SK-N-SH (cell line): ENCODE measurements around the gene FBXO4. TPM values are rescaled to one million over a fixed set of nuclear protein-coding genes. Genes with fewer than 3 reads are reported as not detected.

ENCODE experiments used
- CTCF ChIA-PET: fragments of 300-600, 350-600 bp; formaldehyde crosslinking; extraction: SDS; loops from one replicate; lab custom pipeline; 2021; lab: Yijun Ruan, JAX
- POLR2A ChIA-PET: fragments of 350-600 bp; sonication (Branson Sonifier 250); formaldehyde crosslinking; extraction: SDS; loops from one replicate; lab custom pipeline; 2020; ENCODE audit warnings: antibody characterized with exemption, inconsistent platforms; lab: Yijun Ruan, JAX
- DNase-seq: peaks from one replicate; pipeline ENCODE4 v3.0.0; 2012
- H2AFZ ChIP-seq: fragments of 200-600 bp; sonication (generic); 2 replicates; pipeline ENCODE4 v1.8.1; 2016; ENCODE audit warnings: antibody characterized with exemption, mild to moderate bottlenecking, low read depth
- H3F3A ChIP-seq: fragments of 200-600 bp; sonication (generic); replicated peaks from 2 replicates; pipeline ENCODE3; 2016; ENCODE audit warnings: antibody characterized with exemption, mild to moderate bottlenecking; ENCODE audit not compliant: insufficient read depth
- H3K27ac ChIP-seq, 2 experiments: fragments of 200-500 bp in 1 of 2; fragments of 200-600 bp in 1 of 2; sonication (Bioruptor generic) in 1 of 2; sonication (generic), shearing (Covaris generic) in 1 of 2; 2 replicates each; pipeline versions ENCODE4 v1.5.1 to v1.6.1; 2014 to 2016; ENCODE audit warnings: low read depth in 2 of 2, inconsistent platforms in 1 of 2, low read length in 1 of 2, mild to moderate bottlenecking in 1 of 2, mixed read lengths in 1 of 2
- H3K27me3 ChIP-seq: fragments of 200-600 bp; sonication (generic), shearing (Covaris generic); 2 replicates; pipeline ENCODE4 v1.6.1; 2016; ENCODE audit warnings: mixed run types; ENCODE audit not compliant: insufficient read depth
- H3K36me3 ChIP-seq, 2 experiments: fragments of 200-500 bp in 1 of 2; fragments of 200-600 bp in 1 of 2; sonication (Bioruptor generic) in 1 of 2; sonication (generic) in 1 of 2; replicated peaks in 1 of 2; 2 replicates each; pipeline versions ENCODE3 to v1.5.1; 2014 to 2016; ENCODE audit warnings: low read length in 1 of 2, mild to moderate bottlenecking in 1 of 2; ENCODE audit not compliant: insufficient read depth in 2 of 2, control insufficient read depth in 1 of 2
- H3K4me1 ChIP-seq, 2 experiments: fragments of 200-500 bp in 1 of 2; fragments of 200-600 bp in 1 of 2; sonication (Bioruptor generic) in 1 of 2; sonication (generic), shearing (Covaris generic) in 1 of 2; 2 replicates each; pipeline versions ENCODE4 v1.5.1 to v1.6.1; 2014 to 2016; ENCODE audit warnings: low read depth in 1 of 2, low read length in 1 of 2, mixed run types in 1 of 2; ENCODE audit not compliant: insufficient read depth in 2 of 2, control insufficient read depth in 1 of 2
- H3K4me2 ChIP-seq: fragments of 200-600 bp; sonication (generic), shearing (Covaris generic); 2 replicates; pipeline ENCODE4 v1.6.1; 2017; ENCODE audit warnings: mixed run types
- H3K4me3 ChIP-seq, 2 experiments: fragments of 200-500 bp in 1 of 2; fragments of 200-600 bp in 1 of 2; sonication (Bioruptor generic) in 1 of 2; sonication (generic), shearing (Covaris generic) in 1 of 2; 2 replicates each; pipeline versions ENCODE4 v1.5.1 to v1.8.1; 2014 to 2016; ENCODE audit warnings: low read depth in 2 of 2, inconsistent platforms in 1 of 2, low read length in 1 of 2, mild to moderate bottlenecking in 1 of 2, mixed read lengths in 1 of 2, moderate library complexity in 1 of 2
- H3K79me2 ChIP-seq: fragments of 200-600 bp; sonication (generic); 2 replicates; pipeline ENCODE4 v1.8.1; 2017; ENCODE audit warnings: mild to moderate bottlenecking; ENCODE audit not compliant: insufficient read depth
- H3K9ac ChIP-seq: fragments of 200-600 bp; sonication (generic); 2 replicates; pipeline ENCODE4 v1.6.1; 2017; ENCODE audit warnings: mixed run types
- H3K9me2 ChIP-seq: fragments of 200-600 bp; sonication (generic); 2 replicates; pipeline ENCODE4 v1.6.1; 2017; ENCODE audit warnings: mixed run types
- H3K9me3 ChIP-seq: fragments of 200-600 bp; sonication (generic); 2 replicates; pipeline ENCODE4 v1.6.1; 2017; ENCODE audit warnings: mixed run types, mild to moderate bottlenecking, moderate library complexity
- H4K20me1 ChIP-seq: fragments of 200-600 bp; sonication (generic); 2 replicates; pipeline ENCODE4 v1.6.1; 2017; ENCODE audit warnings: mild to moderate bottlenecking, mixed run types; ENCODE audit not compliant: insufficient read depth
- CHD2 ChIP-seq: fragments of 150-350 bp; IDR thresholded peaks from 2 replicates; pipeline ENCODE4 v1.6.1; 2018; ENCODE audit warnings: low read length; ENCODE audit not compliant: partially characterized antibody
- EP300 ChIP-seq, 2 experiments: IDR thresholded peaks; 2 replicates each; pipeline versions ENCODE4 v1.4.0 to v1.6.1; 2012; ENCODE audit warnings: borderline replicate concordance in 1 of 2, low read depth in 1 of 2, low read length in 1 of 2
- EZH2phosphoT487 ChIP-seq: fragments of 200-600 bp; sonication (generic); IDR thresholded peaks from 2 replicates; pipeline ENCODE4 v1.6.1; 2017; ENCODE audit warnings: low read depth, mixed run types, mild to moderate bottlenecking, antibody characterized with exemption, moderate library complexity, borderline replicate concordance
- FOSL2 ChIP-seq: IDR thresholded peaks from 2 replicates; pipeline ENCODE4 v1.4.0; 2012; ENCODE audit warnings: low read depth, mild to moderate bottlenecking, moderate library complexity, borderline replicate concordance
- FOXJ3 ChIP-seq: sonication (generic); formaldehyde crosslinking; IDR thresholded peaks from 2 replicates; pipeline ENCODE4 v1.5.1; 2020; ENCODE audit warnings: mild to moderate bottlenecking, missing genetic modification reagents
- IRF3 ChIP-seq: fragments of 150-350 bp; IDR thresholded peaks from 2 replicates; pipeline ENCODE4 v1.6.1; 2016; ENCODE audit warnings: mild to moderate bottlenecking, low read depth, low read length
- MAX ChIP-seq: IDR thresholded peaks from 2 replicates; pipeline ENCODE4 v1.4.0; 2012; ENCODE audit warnings: low read depth
- MXI1 ChIP-seq: IDR thresholded peaks from 2 replicates; pipeline ENCODE4 v1.6.1; 2012; ENCODE audit warnings: mild to moderate bottlenecking, low read depth, low read length, improper control_type of control experiment
- NFIC ChIP-seq: IDR thresholded peaks from 2 replicates; pipeline ENCODE4 v1.4.0; 2012; ENCODE audit warnings: borderline replicate concordance
- NRF1 ChIP-seq: IDR thresholded peaks from 2 replicates; pipeline ENCODE4 v1.6.1; 2012; ENCODE audit warnings: low read depth, mild to moderate bottlenecking, low read length
- POLR2AphosphoS5 ChIP-seq: IDR thresholded peaks from 2 replicates; pipeline ENCODE4 v1.6.1; 2012; ENCODE audit warnings: low read depth, low read length
- RCOR1 ChIP-seq: fragments of 150-350 bp; IDR thresholded peaks from 2 replicates; pipeline ENCODE4 v1.6.1; 2017; ENCODE audit warnings: antibody characterized with exemption, low read length
- REST ChIP-seq: IDR thresholded peaks from 2 replicates; pipeline ENCODE4 v1.6.1; 2012; ENCODE audit warnings: mild to moderate bottlenecking, low read depth, low read length, moderate library complexity
- RXRA ChIP-seq: IDR thresholded peaks from 2 replicates; pipeline ENCODE4 v1.4.0; 2012; ENCODE audit warnings: low read depth, mild to moderate bottlenecking, borderline replicate concordance
- SMC3 ChIP-seq: IDR thresholded peaks from 2 replicates; pipeline ENCODE4 v1.6.1; 2012; ENCODE audit warnings: low read depth, low read length, improper control_type of control experiment
- TAF1 ChIP-seq: IDR thresholded peaks from 2 replicates; pipeline ENCODE4 v1.6.1; 2012; ENCODE audit warnings: low read depth, mild to moderate bottlenecking, low read length, moderate library complexity, borderline replicate concordance
- TEAD4 ChIP-seq: IDR thresholded peaks from 2 replicates; pipeline ENCODE4 v1.4.0; 2012; ENCODE audit warnings: mild to moderate bottlenecking, borderline replicate concordance; ENCODE audit not compliant: insufficient read depth
- USF1 ChIP-seq: IDR thresholded peaks from 2 replicates; pipeline ENCODE4 v1.4.0; 2012; ENCODE audit warnings: low read depth, borderline replicate concordance
- YY1 ChIP-seq: IDR thresholded peaks from 2 replicates; pipeline ENCODE4 v1.4.0; 2012; ENCODE audit warnings: low read depth, mild to moderate bottlenecking
- WGBS: methylation state at CpG from one replicate; pipeline ENCODE4 v1.1.6; 2017; ENCODE audit warnings: low lambda C conversion rate; 5-methylcytosine and 5-hydroxymethylcytosine counted together
- polyA plus RNA-seq, 3 experiments: library from polyadenylated mRNA; depleted of rRNA; stranded (reverse); fragments of >200 nt; gene quantifications; 2 replicates each; pipeline ENCODE4 v1.2.3, GENCODE V29; 2012

FBXO4 gene
- polyA plus RNA-seq, 1 of the 3 experiments (the other 2 are of a cell fraction): 2.9 TPM

GRCh38 chr5:41973887-41974286 lies 48.8 kb downstream of the FBXO4 start:
- no peak for DNase-seq
- Histone ChIP-seq H3K36me3 (no peaks in the 10 kb centered on the region), H3K4me3 (no peak overlapping the region), H3K27me3 (no peaks in the 10 kb centered on the region), H4K20me1 (no peaks in the 10 kb centered on the region), H3K9me2 (no peaks in the 10 kb centered on the region), H2AFZ (no peak overlapping the region), H3F3A (no peaks in the 10 kb centered on the region), H3K9me3 (no peaks in the 10 kb centered on the region), H3K4me1 (no peaks in the 10 kb centered on the region), H3K9ac (no peak overlapping the region), H3K27ac (no peak overlapping the region), H3K4me2 (no peak overlapping the region), H3K79me2 (no peaks in the 10 kb centered on the region)
- ChIA-PET POLR2A (no interaction called here), CTCF (no interaction called here)
- WGBS: 2% methylated on average over 2 of the region's 2 CpGs
- TF ChIP-seq REST (no peak), NRF1 (no peak), EP300 (IDR thresholded peaks at IDR 0.05; ENCODE audit: borderline replicate concordance in 1 of 2, low read depth in 1 of 2, low read length in 1 of 2) (no peak), EZH2phosphoT487 (no peak), CHD2 (no peak), USF1 (no peak), TEAD4 (no peak), IRF3 (no peak), MAX (no peak), RCOR1 (no peak), FOSL2 (no peak), NFIC (no peak), YY1 (no peak), RXRA (no peak), POLR2AphosphoS5 (no peak), TAF1 (no peak), SMC3 (no peak), FOXJ3 (CRISPR knock-in tag) (no peak), MXI1 (no peak)
